HUES48 (cell line): Measurements from ENCODE around the gene UNC80.

Experiments used
- H3K27ac ChIP-seq: one replicate; pipeline ENCODE4 v1.7.0; 2013; ENCODE audit warnings: low read depth, low read length, inconsistent platforms
- H3K27me3 ChIP-seq: 2 replicates; pipeline ENCODE4 v1.6.1; 2013; ENCODE audit warnings: mild to moderate bottlenecking, low read length; ENCODE audit not compliant: control insufficient read depth, insufficient read depth
- H3K36me3 ChIP-seq: 2 replicates; pipeline ENCODE4 v1.6.1; 2013; ENCODE audit warnings: low read length; ENCODE audit not compliant: control insufficient read depth, insufficient read depth
- H3K4me1 ChIP-seq: 2 replicates; pipeline ENCODE4 v1.6.1; 2013; ENCODE audit warnings: mild to moderate bottlenecking, low read length; ENCODE audit not compliant: control insufficient read depth, insufficient read depth
- H3K4me3 ChIP-seq: 2 replicates; pipeline ENCODE4 v1.5.1; 2013; ENCODE audit warnings: mild to moderate bottlenecking, low read depth, low read length
- H3K9ac ChIP-seq: 2 replicates; pipeline ENCODE4 v1.6.1; 2013; ENCODE audit warnings: mild to moderate bottlenecking, low read depth, low read length, moderate library complexity
- H3K9me3 ChIP-seq: 2 replicates; pipeline ENCODE4 v1.6.1; 2013; ENCODE audit warnings: low read length; ENCODE audit not compliant: control insufficient read depth, insufficient read depth

The UNC80 gene

DNA sequence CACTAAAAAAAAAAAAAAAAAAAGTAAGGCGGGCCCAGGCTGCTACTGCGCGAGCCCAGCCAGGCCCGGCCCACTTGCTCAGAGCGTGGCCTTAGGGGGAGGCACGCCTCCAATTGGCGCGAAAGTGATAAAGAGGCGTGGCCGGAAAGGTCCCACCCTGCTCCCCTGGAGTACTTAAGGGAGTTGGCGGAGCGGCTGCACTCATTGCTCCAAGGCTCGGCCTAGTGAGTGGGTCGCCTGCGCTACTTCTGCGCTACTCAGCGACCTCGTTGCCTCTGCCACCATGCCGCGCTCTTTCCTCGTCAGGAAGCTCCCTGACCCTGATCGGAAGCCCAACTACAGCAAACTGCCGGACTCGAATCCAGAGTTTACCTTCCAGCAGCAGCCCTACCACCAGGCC, 36.9 kb downstream of the UNC80 start:
- Histone ChIP-seq H3K27me3 (no peaks in the 10 kb centered on the region), H3K9ac (no peak overlapping the region), H3K4me1 (peaks cover 8% of the 10 kb centered on the region), H3K4me3 (no peak overlapping the region), H3K27ac (no peak overlapping the region), H3K36me3 (no peaks in the 10 kb centered on the region), H3K9me3 (no peaks in the 10 kb centered on the region)

- H3K9me3 ChIP-seq: no peaks in the 10 kb centered on the region
- H3K9ac ChIP-seq: no peak overlapping the region
- H3K4me3 ChIP-seq: no peak overlapping the region
- H3K36me3 ChIP-seq: no peaks in the 10 kb centered on the region
- peaks cover 12% of the 10 kb centered on the region for H3K4me1 ChIP-seq
- H3K27ac ChIP-seq: no peak overlapping the region
- no peaks in the 10 kb centered on the region for H3K27me3 ChIP-seq
Observed at GRCh38 chr2:209809256-209809655, 37.6 kb downstream of the UNC80 start.

- Histone ChIP-seq H3K27me3 (no peaks in the 10 kb centered on the region; the same call in 1 of the 2 replicates), H3K36me3 (no peaks in the 10 kb centered on the region), H3K9me3 (peaks cover 4% of the 10 kb centered on the region), H3K4me3 (no peak overlapping the region), H3K9ac (no peak overlapping the region; the same call in 1 of the 2 replicates), H3K4me1 (peaks cover 34% of the 10 kb centered on the region), H3K27ac (peak overlapping the region; percentile 85)
Observed at GRCh38 chr2:209817844-209818271, 46.2 kb downstream of the UNC80 start.

DNA sequence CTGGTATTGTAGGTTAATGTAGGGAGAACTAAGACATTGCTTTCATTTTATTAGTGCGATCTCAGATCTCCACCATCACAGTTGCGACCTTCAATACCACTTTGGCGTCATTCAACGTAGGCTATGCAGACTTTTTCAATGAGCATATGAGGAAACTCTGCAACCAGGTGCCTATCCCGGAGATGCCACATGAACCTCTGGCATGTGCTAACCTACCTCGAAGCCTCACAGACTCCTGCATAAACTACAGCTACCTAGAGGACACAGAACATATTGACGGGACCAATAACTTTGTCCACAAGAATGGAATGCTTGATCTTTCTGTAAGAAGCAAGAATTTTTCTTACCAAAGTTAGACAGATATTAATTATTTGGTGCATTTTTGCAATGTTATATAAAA, 47.3 kb downstream of the UNC80 start:
- Histone ChIP-seq H3K27me3 (no peaks in the 10 kb centered on the region; the same call in 1 of the 2 replicates), H3K9me3 (peaks cover 4% of the 10 kb centered on the region), H3K4me1 (peaks cover 24% of the 10 kb centered on the region), H3K36me3 (no peaks in the 10 kb centered on the region), H3K27ac (peak overlapping the region; percentile 85), H3K4me3 (no peak overlapping the region), H3K9ac (no peak overlapping the region)

GRCh38 chr2:209821806-209822205, 50.2 kb downstream of the UNC80 start:
- H3K4me1 ChIP-seq: peaks cover 23% of the 10 kb centered on the region
- H3K36me3 ChIP-seq: no peaks in the 10 kb centered on the region
- no peaks in the 10 kb centered on the region for H3K27me3 ChIP-seq
- no peak overlapping the region for H3K27ac ChIP-seq
- H3K4me3 ChIP-seq: no peak overlapping the region
- H3K9ac ChIP-seq: no peak overlapping the region
- peaks cover 4% of the 10 kb centered on the region for H3K9me3 ChIP-seq

- Histone ChIP-seq H3K4me1 (peaks cover 9% of the 10 kb centered on the region), H3K9me3 (peaks cover 4% of the 10 kb centered on the region), H3K9ac (no peak overlapping the region), H3K27me3 (no peaks in the 10 kb centered on the region), H3K36me3 (no peaks in the 10 kb centered on the region), H3K27ac (no peak overlapping the region), H3K4me3 (no peak overlapping the region)
Observed at GRCh38 chr2:209823484-209823883, 51.9 kb downstream of the UNC80 start.

GRCh38 chr2:209824391-209824790, 52.8 kb downstream of the UNC80 start:
- Histone ChIP-seq H3K9me3 (peaks cover 4% of the 10 kb centered on the region), H3K9ac (no peak overlapping the region), H3K4me3 (no peak overlapping the region), H3K27ac (no peak overlapping the region), H3K4me1 (0 out of 2 replicates have a peak, but pooled peaks cover under 1% of the 10 kb centered on the region), H3K36me3 (no peaks in the 10 kb centered on the region), H3K27me3 (no peaks in the 10 kb centered on the region)

DNA sequence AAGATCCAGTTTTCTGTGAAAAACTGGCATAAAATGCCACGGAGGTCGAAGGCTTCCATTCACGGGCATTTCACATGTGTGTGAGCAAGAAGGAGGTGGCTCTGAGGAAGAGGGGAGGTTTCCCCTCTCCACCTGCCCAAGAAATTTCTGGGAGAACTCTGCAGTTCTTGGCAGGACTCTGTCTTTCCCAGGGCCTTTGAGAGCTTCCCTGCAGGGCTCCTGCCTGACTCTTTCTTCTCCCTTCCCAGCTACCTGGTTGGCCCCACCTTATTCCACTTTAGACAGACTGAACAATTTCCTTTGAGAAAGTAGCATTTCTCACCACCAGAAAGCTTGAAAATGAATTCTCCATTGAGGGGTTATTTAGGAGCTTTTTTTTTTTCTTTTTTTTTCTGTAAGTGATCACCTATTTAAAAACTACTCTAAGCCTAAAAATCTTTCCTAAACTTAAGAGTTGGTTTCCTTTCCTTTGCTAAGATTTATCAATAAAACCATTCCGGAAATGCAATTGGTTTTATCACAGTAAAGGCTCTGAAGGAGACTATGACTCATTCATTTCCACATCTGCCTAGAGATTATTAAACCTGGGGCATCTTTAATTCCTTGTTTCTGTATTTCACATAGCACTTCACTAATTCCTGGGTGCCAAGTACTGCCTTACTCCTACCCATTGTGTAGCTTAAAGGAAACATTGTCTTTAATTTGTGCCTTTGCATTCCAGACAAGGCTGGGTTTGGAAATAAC, 59.3 kb downstream of the UNC80 start:
- Histone ChIP-seq H3K27ac (no peak overlapping the region), H3K4me1 (peaks cover 6% of the 10 kb centered on the region), H3K4me3 (no peak overlapping the region), H3K9ac (no peak overlapping the region), H3K27me3 (no peaks in the 10 kb centered on the region), H3K36me3 (no peaks in the 10 kb centered on the region), H3K9me3 (no peaks in the 10 kb centered on the region)

DNA sequence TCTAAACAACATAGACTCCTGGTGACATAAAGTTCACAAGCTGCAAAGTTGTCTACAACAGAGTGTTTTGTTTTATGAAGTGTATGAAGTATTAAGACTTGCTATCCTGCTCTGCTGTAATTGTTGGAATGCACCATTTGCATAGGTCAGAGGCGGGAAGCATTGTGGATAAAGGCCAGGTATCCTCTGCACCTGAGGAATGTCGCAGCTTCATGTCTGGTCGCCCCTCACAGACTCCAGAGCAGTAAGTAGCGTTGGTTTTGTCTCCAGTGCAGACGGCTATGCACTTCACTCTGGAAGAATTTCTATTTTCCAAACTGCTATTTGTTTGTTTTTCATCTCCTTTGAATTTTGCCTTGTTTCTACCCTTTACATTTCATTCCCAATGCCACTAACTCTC, 63.1 kb downstream of the UNC80 start:
- Histone ChIP-seq H3K9ac (no peak overlapping the region), H3K4me3 (no peak overlapping the region), H3K9me3 (no peaks in the 10 kb centered on the region), H3K36me3 (no peaks in the 10 kb centered on the region), H3K4me1 (peaks cover 6% of the 10 kb centered on the region), H3K27ac (no peak overlapping the region), H3K27me3 (no peaks in the 10 kb centered on the region)

DNA sequence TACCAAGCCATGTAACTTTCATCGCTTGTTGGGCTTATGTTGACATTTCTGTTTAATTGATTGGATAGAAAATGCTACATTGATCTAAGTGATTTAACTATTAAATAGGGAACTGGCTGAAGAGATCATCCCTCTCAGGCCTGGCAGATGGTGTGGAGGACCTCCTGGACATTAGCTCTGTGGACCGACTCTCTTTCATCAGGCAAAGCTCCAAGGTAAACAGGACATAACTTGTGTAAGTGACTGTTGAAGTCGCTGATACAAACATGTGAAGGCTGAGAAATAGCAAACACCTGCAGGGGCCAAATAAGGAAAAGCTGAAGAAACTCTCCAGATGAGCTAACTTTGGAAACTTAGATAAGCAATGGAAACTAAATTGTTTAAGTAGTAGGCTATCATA, 68.8 kb downstream of the UNC80 start:
- Histone ChIP-seq H3K36me3 (no peaks in the 10 kb centered on the region), H3K9me3 (no peaks in the 10 kb centered on the region), H3K27me3 (no peaks in the 10 kb centered on the region), H3K4me1 (no peaks in the 10 kb centered on the region), H3K9ac (no peak overlapping the region), H3K27ac (no peak overlapping the region), H3K4me3 (no peak overlapping the region)

DNA sequence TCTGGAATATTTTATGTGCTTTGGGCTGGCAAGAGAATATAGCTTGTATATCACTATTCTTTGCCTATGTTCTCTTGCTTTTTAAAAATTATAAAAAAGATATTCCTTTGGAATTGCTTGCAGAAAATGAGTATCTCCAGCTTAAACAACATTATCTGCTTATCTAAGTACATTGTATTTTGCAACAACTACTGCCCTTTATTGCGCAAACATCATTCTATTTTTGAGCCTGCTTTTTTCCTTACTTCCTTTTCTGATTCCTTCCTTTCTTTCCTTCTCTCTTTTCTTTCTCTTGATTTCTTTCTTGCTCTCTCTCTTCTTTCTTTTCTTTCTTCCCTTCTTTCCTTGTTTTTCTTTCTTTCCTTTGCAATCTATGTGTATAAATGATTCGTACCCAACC, 74.0 kb downstream of the UNC80 start:
- H3K27me3 ChIP-seq: no peaks in the 10 kb centered on the region
- H3K4me3 ChIP-seq: no peak overlapping the region
- H3K27ac ChIP-seq: no peak overlapping the region
- no peaks in the 10 kb centered on the region for H3K36me3 ChIP-seq
- no peaks in the 10 kb centered on the region for H3K9me3 ChIP-seq
- peaks cover 5% of the 10 kb centered on the region; the same call in 1 of the 2 replicates for H3K4me1 ChIP-seq
- no peak overlapping the region for H3K9ac ChIP-seq
